Astrocyte of the cerebellum (primary cell): ENCODE data around the gene ZDHHC12.

Experiments used
- DNase-seq: peaks from one replicate; pipeline ENCODE4 v3.0.0-alpha.2; 2011; ENCODE audit warnings: low read depth
- H3K4me3 ChIP-seq: 2 replicates; pipeline ENCODE4 v1.5.1; 2011; ENCODE audit warnings: mild to moderate bottlenecking, low read depth, low read length, moderate library complexity
- CTCF ChIP-seq: IDR thresholded peaks from 2 replicates; pipeline ENCODE4 v1.5.1; 2012; ENCODE audit warnings: low read length, low read depth, moderate library complexity, mild to moderate bottlenecking; ENCODE audit errors: missing control alignments
- in situ Hi-C: cut with HindIII; loops from 2 replicates; pipeline ENCODE4 v1.10.0; 2017; ENCODE audit warnings: low sequenced_read_pairs

The ZDHHC12 gene

GRCh38 chr9:128732576-128732975 lies 8.6 kb upstream of the ZDHHC12 start:
- H3K4me3 ChIP-seq = no peak overlapping the region
- in situ Hi-C loops = no loop called here
- TF ChIP-seq CTCF = no peak
- no peak for DNase-seq

GRCh38 chr9:128731691-128732090 lies 7.8 kb upstream of the ZDHHC12 start:
- no peak overlapping the region for H3K4me3 ChIP-seq
- DNase-seq = no peak
- no peak for TF ChIP-seq CTCF
- in situ Hi-C loops = no loop called here

GRCh38 chr9:128731093-128731492 lies 7.2 kb upstream of the ZDHHC12 start:
- no peak for TF ChIP-seq CTCF

GRCh38 chr9:128729766-128730517 lies 6.0 kb upstream of the ZDHHC12 start:
- in situ Hi-C loops = no loop called here
- TF ChIP-seq CTCF = no peak
- no peak overlapping the region for H3K4me3 ChIP-seq
- DNase-seq = no peak

More at GRCh38 chr9:128731093-128731492, 7.2 kb upstream of the ZDHHC12 start:
- in situ Hi-C loops = no loop called here
- DNase-seq = no peak
- H3K4me3 ChIP-seq = no peak overlapping the region

- TF ChIP-seq CTCF = no peak
- in situ Hi-C loops = no loop called here
- DNase-seq = no peak
- no peak overlapping the region for H3K4me3 ChIP-seq
Observed at GRCh38 chr9:128729302-128729701, 5.4 kb upstream of the ZDHHC12 start.

- no peak for TF ChIP-seq CTCF
- DNase-seq = no peak
- in situ Hi-C loops = no loop called here
- H3K4me3 ChIP-seq = no peak overlapping the region
Observed at GRCh38 chr9:128728298-128728697, 4.4 kb upstream of the ZDHHC12 start.
